OCI-LY7 (cell line): ENCODE measurements around the gene AQP12A.
"Not testable (repeated sequence)": the region's sequence is repeated elsewhere in the genome, so short reads cannot be mapped to it uniquely, and the experiment has no call there.

Source experiments
- EZH2phosphoT487 ChIP-seq: fragments of 200-600 bp; sonication (generic); IDR thresholded peaks from 2 replicates; pipeline ENCODE4 v1.6.1; 2018; ENCODE audit warnings: low read depth, borderline replicate concordance, mild to moderate bottlenecking, mixed run types, antibody characterized with exemption, low read length, moderate library complexity, mixed read lengths
- TF ChIP-seq, protein P1 (sequence below): fragments of 200-600 bp; sonication (generic); conservative IDR thresholded peaks from 2 replicates; pipeline ENCODE4 v1.5.1; 2014; ENCODE audit warnings: mild to moderate bottlenecking, antibody characterized with exemption, low read length, moderate library complexity, mixed read lengths

DNA sequence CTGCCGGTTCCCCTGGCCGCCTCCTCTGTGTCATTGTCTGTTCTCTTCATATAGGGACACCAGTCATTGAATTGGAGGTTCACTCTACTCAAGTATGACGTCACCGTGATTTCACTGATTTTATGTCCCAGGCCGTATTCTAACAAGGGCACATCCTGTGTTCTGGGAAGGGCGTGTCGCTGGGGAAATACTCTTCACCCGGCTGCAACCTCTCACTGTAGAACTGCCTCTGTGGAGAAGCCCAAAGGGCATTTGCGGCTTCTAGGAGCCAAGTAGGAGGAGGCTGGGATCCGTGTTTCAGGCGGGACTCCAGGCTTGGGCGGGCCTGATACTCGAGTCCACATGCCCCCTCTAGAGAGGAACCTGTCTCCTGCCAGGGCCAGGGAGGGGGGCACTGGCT lies 4.8 kb downstream of the AQP12A start:
- TF ChIP-seq, protein P1, sequence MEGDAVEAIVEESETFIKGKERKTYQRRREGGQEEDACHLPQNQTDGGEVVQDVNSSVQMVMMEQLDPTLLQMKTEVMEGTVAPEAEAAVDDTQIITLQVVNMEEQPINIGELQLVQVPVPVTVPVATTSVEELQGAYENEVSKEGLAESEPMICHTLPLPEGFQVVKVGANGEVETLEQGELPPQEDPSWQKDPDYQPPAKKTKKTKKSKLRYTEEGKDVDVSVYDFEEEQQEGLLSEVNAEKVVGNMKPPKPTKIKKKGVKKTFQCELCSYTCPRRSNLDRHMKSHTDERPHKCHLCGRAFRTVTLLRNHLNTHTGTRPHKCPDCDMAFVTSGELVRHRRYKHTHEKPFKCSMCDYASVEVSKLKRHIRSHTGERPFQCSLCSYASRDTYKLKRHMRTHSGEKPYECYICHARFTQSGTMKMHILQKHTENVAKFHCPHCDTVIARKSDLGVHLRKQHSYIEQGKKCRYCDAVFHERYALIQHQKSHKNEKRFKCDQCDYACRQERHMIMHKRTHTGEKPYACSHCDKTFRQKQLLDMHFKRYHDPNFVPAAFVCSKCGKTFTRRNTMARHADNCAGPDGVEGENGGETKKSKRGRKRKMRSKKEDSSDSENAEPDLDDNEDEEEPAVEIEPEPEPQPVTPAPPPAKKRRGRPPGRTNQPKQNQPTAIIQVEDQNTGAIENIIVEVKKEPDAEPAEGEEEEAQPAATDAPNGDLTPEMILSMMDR, result not testable (repeated sequence)
- TF ChIP-seq EZH2phosphoT487, result not testable (repeated sequence)
